SK-N-SH treated with all-trans-retinoic acid at 6 μM for 48 hours (cell line): ENCODE results near the gene CDH8.

Source experiments
- ATAC-seq: fragments of 200-7000 bp; cut with Tn5 transposase; 3 replicates; pipeline ENCODE4 v1.9.1; 2020; ENCODE audit warnings: mild to moderate bottlenecking, moderate library complexity
- ARNTL ChIP-seq: fragments of 450-650 bp; formaldehyde crosslinking; IDR thresholded peaks from 2 replicates; pipeline ENCODE4 v1.5.0; 2020; ENCODE audit warnings: low read depth, mild to moderate bottlenecking, moderate library complexity, borderline replicate concordance
- BACH2 ChIP-seq: fragments of 250-450 bp; sonication (Bioruptor Pico); IDR thresholded peaks from 2 replicates; pipeline ENCODE4 v1.9.0; 2021; ENCODE audit warnings: mild to moderate bottlenecking, borderline replicate concordance
- CREB5 ChIP-seq: fragments of 250-450 bp; sonication (Bioruptor Pico); IDR thresholded peaks from 2 replicates; pipeline ENCODE4 v1.5.1; 2020; ENCODE audit warnings: low read depth, mild to moderate bottlenecking, moderate library complexity
- CSDC2 ChIP-seq: fragments of 250-450 bp; sonication (Bioruptor Pico); IDR thresholded peaks from 2 replicates; pipeline ENCODE4 v1.5.0; 2020; ENCODE audit warnings: mild to moderate bottlenecking, moderate library complexity
- GLIS3 ChIP-seq: fragments of 250-450 bp; sonication (Bioruptor Pico); IDR thresholded peaks from 2 replicates; pipeline ENCODE4 v1.5.0; 2020; ENCODE audit warnings: mild to moderate bottlenecking, moderate library complexity
- ISL1 ChIP-seq: fragments of 250-450 bp; sonication (Bioruptor Pico); IDR thresholded peaks from 2 replicates; pipeline ENCODE4 v2.1.2; 2022; ENCODE audit warnings: mild to moderate bottlenecking, moderate library complexity
- OSR1 ChIP-seq: fragments of 250-450 bp; sonication (Bioruptor Pico); IDR thresholded peaks from 2 replicates; pipeline ENCODE4 v1.8.0; 2022; ENCODE audit warnings: moderate library complexity, mild to moderate bottlenecking, inconsistent platforms
- PATZ1 ChIP-seq: fragments of 250-450 bp; sonication (Bioruptor Pico); IDR thresholded peaks from 2 replicates; pipeline ENCODE4 v1.8.0; 2020; ENCODE audit warnings: mild to moderate bottlenecking, moderate library complexity, borderline replicate concordance
- PPARA ChIP-seq: fragments of 250-450 bp; sonication (Bioruptor Pico); IDR thresholded peaks from 2 replicates; pipeline ENCODE4 v1.5.0; 2020; ENCODE audit warnings: mild to moderate bottlenecking, borderline replicate concordance
- SNAI2 ChIP-seq: fragments of 250-450 bp; sonication (Bioruptor Pico); IDR thresholded peaks from 2 replicates; pipeline ENCODE4 v1.5.0; 2020; ENCODE audit warnings: mild to moderate bottlenecking, moderate library complexity
- TOX ChIP-seq: fragments of 250-450 bp; sonication (Bioruptor Pico); IDR thresholded peaks from 2 replicates; pipeline ENCODE4 v1.8.0; 2021; ENCODE audit warnings: mild to moderate bottlenecking, moderate library complexity, borderline replicate concordance
- TSHZ2 ChIP-seq: fragments of 250-450 bp; sonication (Bioruptor Pico); IDR thresholded peaks from 2 replicates; pipeline ENCODE4 v1.5.0; 2020; ENCODE audit warnings: mild to moderate bottlenecking, moderate library complexity
- ZC3H10 ChIP-seq: fragments of 250-450 bp; sonication (Bioruptor Pico); IDR thresholded peaks from 2 replicates; pipeline ENCODE4 v1.5.1; 2021; ENCODE audit warnings: mild to moderate bottlenecking, moderate library complexity
- ZFP30 ChIP-seq: fragments of 450-650 bp; formaldehyde crosslinking; IDR thresholded peaks from 2 replicates; pipeline ENCODE4 v1.5.0; 2022; ENCODE audit warnings: mild to moderate bottlenecking, moderate library complexity
- ZNF70 ChIP-seq: fragments of 450-650 bp; formaldehyde crosslinking; IDR thresholded peaks from 2 replicates; pipeline ENCODE4 v1.5.0; 2020; ENCODE audit warnings: mild to moderate bottlenecking, moderate library complexity

CDH8 gene

GRCh38 chr16:61763991-61764390 lies 272.2 kb downstream of the CDH8 start (continued):
- no peak for TF ChIP-seq SNAI2 (CRISPR knock-in tag)
- TF ChIP-seq CSDC2: no peak
- no peak for TF ChIP-seq ARNTL
- TF ChIP-seq TSHZ2 (CRISPR knock-in tag): no peak
- TF ChIP-seq ZNF70 (CRISPR knock-in tag): no peak

- TF ChIP-seq OSR1 (CRISPR knock-in tag): no peak
- no peak for TF ChIP-seq PATZ1
- TF ChIP-seq GLIS3 (CRISPR knock-in tag): no peak
- TF ChIP-seq SNAI2 (CRISPR knock-in tag): no peak
- TF ChIP-seq ZNF70 (CRISPR knock-in tag): no peak
Observed at GRCh38 chr16:61763013-61763412, 273.2 kb downstream of the CDH8 start.

GRCh38 chr16:61730997-61731396 lies 305.2 kb downstream of the CDH8 start:
- TF ChIP-seq CSDC2: no peak
- no peak for TF ChIP-seq PPARA
- TF ChIP-seq, all 23 proteins: peak for 0
- no peak for ATAC-seq

More at GRCh38 chr16:61763013-61763412, 273.2 kb downstream of the CDH8 start:
- no peak for ATAC-seq

GRCh38 chr16:61726701-61727100 lies 309.5 kb downstream of the CDH8 start:
- no peak for TF ChIP-seq CSDC2
- no peak for TF ChIP-seq ISL1 (CRISPR knock-in tag)
- TF ChIP-seq ZNF70 (CRISPR knock-in tag): no peak
- TF ChIP-seq PATZ1: no peak
- TF ChIP-seq TOX (CRISPR knock-in tag): no peak
- no peak for TF ChIP-seq CREB5 (CRISPR knock-in tag)
- no peak for TF ChIP-seq ZFP30 (CRISPR knock-in tag)
- TF ChIP-seq BACH2 (CRISPR knock-in tag): no peak
- no peak for TF ChIP-seq ZC3H10 (CRISPR knock-in tag)
- TF ChIP-seq TSHZ2 (CRISPR knock-in tag): no peak
- TF ChIP-seq ARNTL: no peak
- ATAC-seq: no peak

GRCh38 chr16:61726125-61726524 lies 310.1 kb downstream of the CDH8 start:
- no peak for ATAC-seq
- TF ChIP-seq TSHZ2 (CRISPR knock-in tag) (no peak), TOX (CRISPR knock-in tag) (no peak), ZC3H10 (CRISPR knock-in tag) (no peak), CSDC2 (no peak)
- TF ChIP-seq, all 23 proteins: peak for 0
